Activated naive CD8-positive, alpha-beta T cell treated with anti-CD3 and anti-CD28 coated beads for 36 hours (primary cell): ENCODE data around the gene TMEM80. TPM values are rescaled to one million over a fixed set of nuclear protein-coding genes. Genes with fewer than 3 reads are reported as not detected.
"Not testable (repeated sequence)": the region's sequence is repeated elsewhere in the genome, so short reads cannot be mapped to it uniquely, and the experiment has no call there.

Experiments used
- DNase-seq: peaks from one replicate; pipeline ENCODE4 v3.0.0; 2021
- H3K27ac Mint-ChIP-seq: one replicate; pipeline ENCODE4 v1.8.0; 2022; ENCODE audit warnings: mild to moderate bottlenecking, moderate library complexity, mixed read lengths
- H3K27me3 Mint-ChIP-seq: one replicate; pipeline ENCODE4 v1.8.0; 2022; ENCODE audit warnings: mild to moderate bottlenecking, mixed read lengths
- H3K36me3 Mint-ChIP-seq: one replicate; pipeline ENCODE4 v1.8.0; 2021; ENCODE audit warnings: mild to moderate bottlenecking, mixed read lengths
- H3K4me1 Mint-ChIP-seq: one replicate; pipeline ENCODE4 v1.8.0; 2021; ENCODE audit warnings: mixed read lengths
- H3K4me3 Mint-ChIP-seq: one replicate; pipeline ENCODE4 v1.8.0; 2022; ENCODE audit warnings: mild to moderate bottlenecking, moderate library complexity, mixed read lengths
- H3K9me3 Mint-ChIP-seq: one replicate; pipeline ENCODE4 v1.8.0; 2022; ENCODE audit warnings: mixed read lengths
- total RNA-seq, 2 experiments: library from RNA; stranded (reverse); gene quantifications; one replicate each; pipeline ENCODE4 v1.2.3, GENCODE V29; 2021

Gene TMEM80
- total RNA-seq, 2 experiments from 2014 or later: 7.6 to 9.2 TPM

DNA sequence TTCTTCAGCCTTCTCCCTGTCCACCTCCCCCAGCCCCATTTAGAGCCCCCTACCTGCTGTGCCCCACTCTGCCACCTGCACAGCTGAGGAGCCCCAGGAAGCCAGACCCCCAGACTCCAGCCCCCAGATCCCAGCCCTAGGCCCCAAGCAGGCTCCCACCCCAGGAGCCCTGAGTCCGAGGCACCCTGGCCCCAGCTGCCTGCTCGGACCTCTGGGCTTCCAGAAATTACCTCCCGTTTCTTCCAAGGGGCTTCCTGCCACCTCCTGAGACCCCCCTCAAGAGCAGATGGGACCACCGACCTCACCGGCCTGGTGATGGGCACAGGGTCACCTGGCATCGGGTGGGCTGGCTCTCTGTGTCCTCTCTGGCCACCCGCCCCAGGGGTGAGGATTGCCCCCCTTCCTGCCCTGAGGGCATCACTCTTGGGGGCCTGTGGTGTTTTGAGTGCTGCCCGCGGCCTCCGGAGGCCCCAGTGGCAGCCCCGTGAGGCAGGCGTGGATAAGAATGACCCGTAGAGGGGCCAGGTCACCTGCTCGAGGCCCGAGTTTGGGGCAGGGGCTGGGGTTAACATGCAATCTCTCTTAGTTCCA is 33.4 kb downstream of the TMEM80 start:
- H3K4me3 Mint-ChIP-seq: no peak overlapping the region

DNA sequence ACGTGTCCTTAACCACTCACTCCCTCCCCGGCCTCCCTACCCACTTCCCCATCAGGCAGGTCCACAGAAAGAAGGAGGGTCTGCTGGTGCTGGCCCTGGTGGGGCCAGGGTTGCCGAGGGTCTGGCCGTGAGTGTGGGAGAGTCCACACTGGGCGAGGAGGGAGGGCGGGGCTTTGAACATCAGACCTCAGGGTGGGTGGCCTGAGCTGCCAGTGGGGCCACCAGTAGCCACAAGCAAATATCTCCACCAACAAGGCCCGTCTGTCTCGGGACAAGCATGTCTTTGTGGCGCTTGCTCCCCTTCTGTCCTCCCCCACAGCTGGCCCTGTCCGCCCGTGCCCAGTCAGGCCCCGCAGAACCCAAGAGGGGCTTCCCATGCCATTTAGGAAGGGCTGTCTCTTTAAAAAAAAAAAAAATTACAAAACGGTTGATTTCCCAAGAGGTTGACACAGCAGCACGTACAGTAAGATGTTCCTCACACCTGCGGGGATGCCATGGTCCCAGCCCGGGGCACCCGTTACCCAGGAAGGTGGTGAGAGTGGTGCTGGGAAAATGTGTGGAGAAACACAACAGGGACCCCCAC is 34.0 kb downstream of the TMEM80 start:
- no peaks in the 10 kb centered on the region for H3K36me3 Mint-ChIP-seq

More for the DNA sequence above, 33.4 kb downstream of the TMEM80 start:
- H3K4me1 Mint-ChIP-seq: peaks cover 8% of the 10 kb centered on the region
- H3K9me3 Mint-ChIP-seq: no peaks in the 10 kb centered on the region
- H3K27ac Mint-ChIP-seq: no peak overlapping the region
- no peak for DNase-seq
- no peaks in the 10 kb centered on the region for H3K27me3 Mint-ChIP-seq
- no peaks in the 10 kb centered on the region for H3K36me3 Mint-ChIP-seq

GRCh38 chr11:733072-733471 is 37.5 kb downstream of the TMEM80 start:
- no peak overlapping the region for H3K4me3 Mint-ChIP-seq
- no peaks in the 10 kb centered on the region for H3K36me3 Mint-ChIP-seq
- H3K9me3 Mint-ChIP-seq: peaks cover 3% of the 10 kb centered on the region
- peaks cover 13% of the 10 kb centered on the region for H3K4me1 Mint-ChIP-seq
- H3K27ac Mint-ChIP-seq: no peak overlapping the region
- no peak for DNase-seq
- peaks cover 3% of the 10 kb centered on the region for H3K27me3 Mint-ChIP-seq

More for the DNA sequence above, 34.0 kb downstream of the TMEM80 start:
- Mint-ChIP-seq H3K27me3 (no peaks in the 10 kb centered on the region), H3K9me3 (no peaks in the 10 kb centered on the region), H3K4me1 (peaks cover 6% of the 10 kb centered on the region), H3K4me3 (no peak overlapping the region), H3K27ac (peak overlapping the region; percentile 50)
- no peak for DNase-seq

GRCh38 chr11:734541-734940 is 38.9 kb downstream of the TMEM80 start:
- not testable (repeated sequence) for H3K4me3 Mint-ChIP-seq, DNase-seq, H3K27ac Mint-ChIP-seq, H3K9me3 Mint-ChIP-seq, H3K36me3 Mint-ChIP-seq, H3K27me3 Mint-ChIP-seq
- H3K4me1 Mint-ChIP-seq: peaks cover 16% of the 10 kb centered on the region

GRCh38 chr11:737366-737765 is 41.8 kb downstream of the TMEM80 start:
- peak overlapping the region; percentile 33 for H3K4me3 Mint-ChIP-seq

GRCh38 chr11:737899-738298 is 42.3 kb downstream of the TMEM80 start:
- Mint-ChIP-seq H3K4me3 (peak overlapping the region; percentile 33), H3K4me1 (peaks cover 16% of the 10 kb centered on the region)
- not testable (repeated sequence) for H3K27ac Mint-ChIP-seq, H3K36me3 Mint-ChIP-seq, DNase-seq, H3K9me3 Mint-ChIP-seq, H3K27me3 Mint-ChIP-seq

More at GRCh38 chr11:737366-737765, 41.8 kb downstream of the TMEM80 start:
- Mint-ChIP-seq H3K27ac (no peak overlapping the region), H3K36me3 (no peaks in the 10 kb centered on the region), H3K27me3 (peaks cover 3% of the 10 kb centered on the region), H3K4me1 (peaks cover 16% of the 10 kb centered on the region), H3K9me3 (peaks cover 3% of the 10 kb centered on the region)
- DNase-seq: no peak

- H3K4me3 Mint-ChIP-seq: no peak overlapping the region
- H3K27me3 Mint-ChIP-seq: no peaks in the 10 kb centered on the region
- no peaks in the 10 kb centered on the region for H3K9me3 Mint-ChIP-seq
- H3K4me1 Mint-ChIP-seq: peaks cover 15% of the 10 kb centered on the region
- H3K27ac Mint-ChIP-seq: no peak overlapping the region
- no peak for DNase-seq
- no peaks in the 10 kb centered on the region for H3K36me3 Mint-ChIP-seq
Measured at GRCh38 chr11:742156-742546, 46.5 kb downstream of the TMEM80 start.

DNA sequence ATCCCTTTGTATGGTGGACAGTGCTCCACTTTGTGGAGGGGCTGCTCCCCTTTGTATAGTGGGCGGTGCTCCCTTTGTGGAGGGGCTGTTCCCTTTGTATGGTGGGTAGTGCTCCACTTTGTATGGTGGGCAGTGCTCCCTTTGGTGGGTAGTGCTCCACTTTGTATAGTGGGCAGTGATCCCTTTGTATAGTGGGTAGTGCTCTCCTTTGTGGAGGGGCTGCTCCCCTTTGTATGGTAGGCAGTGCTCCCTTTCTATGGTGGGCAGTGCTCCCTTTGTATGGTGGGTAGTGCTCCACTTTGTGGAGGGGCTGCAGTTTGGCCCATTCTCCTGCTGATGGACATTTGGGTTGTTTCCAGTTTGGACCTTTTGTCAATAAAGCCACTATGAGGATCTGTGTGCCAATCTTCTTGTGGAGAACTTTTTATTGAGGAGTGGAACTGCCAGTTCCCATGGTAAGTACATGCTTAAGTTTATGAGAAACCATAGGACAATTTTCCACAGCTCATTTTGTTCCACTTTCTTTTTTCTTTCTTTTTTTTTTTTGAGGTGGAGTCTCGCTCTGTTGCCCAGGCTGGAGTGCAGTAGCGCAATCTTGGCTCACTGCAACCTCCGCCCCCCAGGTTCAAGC is 47.1 kb downstream of the TMEM80 start:
- no peaks in the 10 kb centered on the region for H3K9me3 Mint-ChIP-seq
- H3K27me3 Mint-ChIP-seq: no peaks in the 10 kb centered on the region
- H3K36me3 Mint-ChIP-seq: no peaks in the 10 kb centered on the region
- no peak overlapping the region for H3K4me3 Mint-ChIP-seq
- no peak for DNase-seq
- H3K4me1 Mint-ChIP-seq: peaks cover 10% of the 10 kb centered on the region
- H3K27ac Mint-ChIP-seq: no peak overlapping the region

DNA sequence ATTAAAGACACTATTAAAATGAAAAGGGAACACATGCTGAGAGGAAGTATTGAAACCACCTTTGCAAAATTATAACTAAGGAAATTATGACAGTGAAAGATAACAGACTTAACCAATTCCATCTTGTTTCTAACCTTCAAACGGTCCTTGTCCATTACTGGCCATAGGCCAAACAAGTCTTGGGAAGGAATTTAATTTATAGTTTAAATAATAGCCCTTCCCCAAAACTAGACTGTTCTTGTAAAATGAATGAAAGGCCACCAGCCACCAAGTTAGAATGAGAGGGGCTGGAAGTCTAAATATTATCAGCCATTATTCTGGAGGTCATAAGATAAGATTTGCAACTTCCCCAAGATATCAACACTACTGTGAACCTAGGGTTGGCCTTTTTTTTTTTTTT is 49.8 kb downstream of the TMEM80 start:
- peaks cover 15% of the 10 kb centered on the region for H3K4me1 Mint-ChIP-seq
- no peak for DNase-seq
- no peaks in the 10 kb centered on the region for H3K27me3 Mint-ChIP-seq
- H3K4me3 Mint-ChIP-seq: no peak overlapping the region
- no peaks in the 10 kb centered on the region for H3K9me3 Mint-ChIP-seq
- no peak overlapping the region for H3K27ac Mint-ChIP-seq
- H3K36me3 Mint-ChIP-seq: peaks cover 1% of the 10 kb centered on the region

- Mint-ChIP-seq H3K9me3 (no peaks in the 10 kb centered on the region), H3K36me3 (peaks cover 1% of the 10 kb centered on the region), H3K4me1 (peaks cover 15% of the 10 kb centered on the region), H3K4me3 (peak overlapping the region; percentile 83), H3K27ac (peak overlapping the region; percentile 70), H3K27me3 (no peaks in the 10 kb centered on the region)
- peak; percentile 48 for DNase-seq
Measured at GRCh38 chr11:746289-747157, 50.9 kb downstream of the TMEM80 start.

GRCh38 chr11:747158-748006 is 51.8 kb downstream of the TMEM80 start, which contains the start of gene TALDO1:
Gene TALDO1 (plus strand): TSS chr11:747464. CDS start chr11:747482, 18 bp downstream.
- Mint-ChIP-seq H3K27ac (peak within 1 kb of the TSS; percentile 79), H3K27me3 (no peaks in the 10 kb centered on the region), H3K4me3 (peak within 1 kb of the TSS; percentile 86), H3K36me3 (peaks cover 1% of the 10 kb centered on the region), H3K9me3 (no peaks in the 10 kb centered on the region), H3K4me1 (peaks cover 15% of the 10 kb centered on the region)
- peak; percentile 94 for DNase-seq

- H3K27ac Mint-ChIP-seq: peak overlapping the region; percentile 79
- no peaks in the 10 kb centered on the region for H3K9me3 Mint-ChIP-seq
- H3K4me1 Mint-ChIP-seq: peaks cover 15% of the 10 kb centered on the region
- no peaks in the 10 kb centered on the region for H3K27me3 Mint-ChIP-seq
- no peak for DNase-seq
- H3K4me3 Mint-ChIP-seq: peak overlapping the region; percentile 86
- peaks cover 1% of the 10 kb centered on the region for H3K36me3 Mint-ChIP-seq
Measured at GRCh38 chr11:748007-748359, 52.4 kb downstream of the TMEM80 start.

DNA sequence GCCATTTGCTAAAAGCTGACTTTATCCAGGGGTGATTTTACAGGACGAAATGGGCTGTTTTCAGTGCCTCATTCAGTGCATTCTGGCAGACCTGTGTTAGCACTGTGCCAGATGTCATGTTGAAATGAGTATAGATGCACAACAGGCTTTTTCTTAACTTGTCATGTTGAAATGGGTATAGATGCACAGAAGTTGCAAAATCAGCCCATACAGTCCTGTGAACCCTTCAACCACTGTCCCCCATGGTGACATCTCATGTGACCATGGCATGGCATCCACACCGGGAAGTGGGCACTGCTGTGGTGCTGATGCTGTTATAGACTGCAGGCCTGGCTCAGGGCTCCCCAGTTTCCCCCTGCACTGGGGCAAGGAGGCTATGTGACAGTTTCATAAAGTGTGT is 54.1 kb downstream of the TMEM80 start:
- no peak for DNase-seq
- Mint-ChIP-seq H3K27ac (peak overlapping the region; percentile 23), H3K4me1 (peaks cover 15% of the 10 kb centered on the region)

More for the DNA sequence above, 54.1 kb downstream of the TMEM80 start:
- Mint-ChIP-seq H3K9me3 (no peaks in the 10 kb centered on the region), H3K4me3 (peak overlapping the region; percentile 50), H3K36me3 (peaks cover 1% of the 10 kb centered on the region), H3K27me3 (no peaks in the 10 kb centered on the region)
